Endothelial cell of umbilical vein (primary cell): ENCODE results near the gene PAX2. TPM values are rescaled to one million over a fixed set of nuclear protein-coding genes. Genes with fewer than 3 reads are reported as not detected.

Experiments
- BruUV-seq: library from RNA; stranded (reverse); fragments of 400-500 nt; replicated peaks from 2 replicates; lab custom pipeline; 2021; lab: Mats Ljungman, UMichigan
- CTCF ChIA-PET: fragments of 300-600, 350-600 bp; sonication (Branson Sonifier 250); formaldehyde crosslinking; loops from one replicate; lab custom pipeline; 2021; ENCODE audit warnings: antibody characterized with exemption, inconsistent platforms; lab: Charles Lee
- POLR2A ChIA-PET: fragments of 300-600, 350-600 bp; sonication (Branson Sonifier 250); formaldehyde crosslinking; loops from one replicate; lab custom pipeline; 2021; ENCODE audit warnings: antibody characterized with exemption, inconsistent platforms; lab: Charles Lee
- DNase-seq: peaks from one replicate; pipeline ENCODE4 v3.0.0-alpha.2; 2011; ENCODE audit warnings: low read depth, low spot score
- FAIRE-seq: peaks from 2 replicates; lab custom pipeline; 2011; peaks lifted over from hg19 to GRCh38; lab: Jason Lieb, UNC
- H2AFZ ChIP-seq: 2 replicates; pipeline ENCODE4 v1.6.0; 2012; ENCODE audit warnings: low read depth, low read length, control low read depth, inconsistent platforms
- H3K27ac ChIP-seq: 2 replicates; pipeline ENCODE4 v1.5.1; 2011; ENCODE audit warnings: low read depth, mild to moderate bottlenecking, control low read depth, low read length, moderate library complexity; ENCODE audit not compliant: insufficient read depth
- H3K27me3 ChIP-seq, 2 experiments: 2 replicates each; pipeline versions ENCODE4 v1.6.0 to v1.6.1; 2011; ENCODE audit warnings: low read length in 2 of 2, mixed read lengths in 1 of 2; ENCODE audit not compliant: control insufficient read depth in 2 of 2, insufficient read depth in 2 of 2
- H3K36me3 ChIP-seq, 2 experiments: 2 replicates in 1 of 2; 3 replicates in 1 of 2; pipeline ENCODE4 v1.5.1; 2011; ENCODE audit warnings: low read length in 2 of 2, mild to moderate bottlenecking in 1 of 2, moderate library complexity in 1 of 2; ENCODE audit not compliant: control insufficient read depth in 2 of 2, insufficient read depth in 2 of 2; ENCODE audit errors: extremely low read depth in 1 of 2
- H3K4me1 ChIP-seq: 3 replicates; pipeline ENCODE4 v1.5.1; 2011; ENCODE audit warnings: mild to moderate bottlenecking, low read length; ENCODE audit not compliant: control insufficient read depth, insufficient read depth; ENCODE audit errors: extremely low read depth
- H3K4me2 ChIP-seq: 2 replicates; pipeline ENCODE4 v1.6.1; 2011; ENCODE audit warnings: low read length, control low read depth, mixed read lengths; ENCODE audit not compliant: insufficient read depth
- H3K4me3 ChIP-seq, 3 experiments: fragments of 200-600 bp in 1 of 3; sonication (generic), shearing (Covaris generic) in 1 of 3; replicated peaks in 1 of 3; 2 replicates each; pipeline ENCODE4 v1.5.1; 2011 to 2016; ENCODE audit warnings: control low read depth in 3 of 3, low read length in 3 of 3, mild to moderate bottlenecking in 2 of 3, inconsistent platforms in 1 of 3, low read depth in 1 of 3, moderate library complexity in 1 of 3; ENCODE audit not compliant: insufficient read depth in 1 of 3
- H3K79me2 ChIP-seq: 2 replicates; pipeline ENCODE4 v1.6.0; 2012; ENCODE audit warnings: low read length, inconsistent platforms; ENCODE audit not compliant: control insufficient read depth, insufficient read depth
- H3K9ac ChIP-seq: replicated peaks from 2 replicates; pipeline ENCODE3; 2011; ENCODE audit warnings: low read length, control low read depth; ENCODE audit not compliant: insufficient read depth; ENCODE audit errors: extremely low read depth
- H3K9me1 ChIP-seq: replicated peaks from 3 replicates; pipeline ENCODE4 v1.6.0; 2011; ENCODE audit warnings: mild to moderate bottlenecking, low read length; ENCODE audit not compliant: control insufficient read depth, insufficient read depth; ENCODE audit errors: extremely low read depth
- H3K9me3 ChIP-seq: replicated peaks from 2 replicates; pipeline ENCODE4 v1.5.1; 2012; ENCODE audit warnings: low read length, inconsistent platforms; ENCODE audit not compliant: control insufficient read depth, insufficient read depth
- H4K20me1 ChIP-seq: replicated peaks from 2 replicates; pipeline ENCODE3; 2011; ENCODE audit warnings: mild to moderate bottlenecking, low read length; ENCODE audit not compliant: control insufficient read depth, insufficient read depth; ENCODE audit errors: extremely low read depth
- EZH2 ChIP-seq: IDR thresholded peaks from 2 replicates; pipeline ENCODE4 v1.6.1; 2012; ENCODE audit warnings: borderline replicate concordance, low read depth, mild to moderate bottlenecking, moderate library complexity, low read length, inconsistent platforms; ENCODE audit not compliant: severe bottlenecking
- FOS ChIP-seq: IDR thresholded peaks from 2 replicates; pipeline ENCODE4 v1.6.1; 2011; ENCODE audit warnings: mild to moderate bottlenecking, low read length, moderate library complexity, borderline replicate concordance; ENCODE audit not compliant: insufficient read depth
- GATA2 ChIP-seq: IDR thresholded peaks from 2 replicates; pipeline ENCODE4 v1.7.0; 2011; ENCODE audit warnings: low read depth, mild to moderate bottlenecking, moderate library complexity, mixed read lengths, low read length; ENCODE audit not compliant: insufficient read length, insufficient read depth
- JUN ChIP-seq: IDR thresholded peaks from 2 replicates; pipeline ENCODE4 v1.6.1; 2011; ENCODE audit warnings: borderline replicate concordance, low read depth; ENCODE audit not compliant: insufficient read length, insufficient read depth
- MAX ChIP-seq: IDR thresholded peaks from 2 replicates; pipeline ENCODE4 v1.6.1; 2011; ENCODE audit not compliant: insufficient read depth, insufficient read length
- MYC ChIP-seq: IDR thresholded peaks from one replicate; pipeline ENCODE4 v1.6.1; 2011; ENCODE audit warnings: mild to moderate bottlenecking, low read depth, low read length
- POLR2A ChIP-seq: IDR thresholded peaks from 2 replicates; pipeline ENCODE4 v1.6.1; 2012; ENCODE audit warnings: low read depth, mild to moderate bottlenecking, control low read depth, low read length
- POLR2AphosphoS5 ChIP-seq: IDR thresholded peaks from 2 replicates; pipeline ENCODE4 v1.6.1; 2012; ENCODE audit warnings: low read depth, mild to moderate bottlenecking, control low read depth, low read length, moderate library complexity; ENCODE audit not compliant: insufficient read depth
- dilution Hi-C: fragments of 300-500 bp; cut with MboI; formaldehyde crosslinking; loops from one replicate; pipeline ENCODE4 v1.15.0; 2019; ENCODE audit warnings: low sequenced_read_pairs; ENCODE audit not compliant: extremely low pct_ligation_motif_present
- intact Hi-C: fragments of 100-400 bp; cut with micrococcal nuclease; formaldehyde crosslinking; loops from one replicate; pipeline ENCODE4 v1.10.0; 2022
- polyA plus RNA-seq, 4 experiments: library from polyadenylated mRNA; depleted of rRNA in 3 of 4; stranded (reverse) in 3 of 4; unstranded in 1 of 4; fragments of >200 nt; gene quantifications; 2 replicates each; pipeline versions ENCODE4 v1.2.1 to v1.2.3, GENCODE V29; 2011 to 2012; ENCODE audit warnings: missing spikeins in 1 of 4
- total RNA-seq: library from RNA; stranded (reverse); gene quantifications from 2 replicates; pipeline ENCODE4 v1.2.3, GENCODE V29; 2021
- TF ChIP-seq, protein P1 (sequence below), 2 donors: IDR thresholded peaks; 1 replicate in 1 of 2; 2 replicates in 1 of 2; pipeline ENCODE4 v1.5.1; 2011; ENCODE audit warnings: low read length in 2 of 2, mild to moderate bottlenecking in 2 of 2, moderate library complexity in 2 of 2, control low read depth in 1 of 2, inconsistent platforms in 1 of 2, low read depth in 1 of 2; ENCODE audit not compliant: insufficient read depth in 1 of 2; ENCODE audit errors: extremely low read depth in 1 of 2

Gene PAX2
- total and polyA plus RNA-seq, 2 donors (not counting 3 experiments of a cell fraction or from before 2014, with no cell fraction given), result not detected

DNA sequence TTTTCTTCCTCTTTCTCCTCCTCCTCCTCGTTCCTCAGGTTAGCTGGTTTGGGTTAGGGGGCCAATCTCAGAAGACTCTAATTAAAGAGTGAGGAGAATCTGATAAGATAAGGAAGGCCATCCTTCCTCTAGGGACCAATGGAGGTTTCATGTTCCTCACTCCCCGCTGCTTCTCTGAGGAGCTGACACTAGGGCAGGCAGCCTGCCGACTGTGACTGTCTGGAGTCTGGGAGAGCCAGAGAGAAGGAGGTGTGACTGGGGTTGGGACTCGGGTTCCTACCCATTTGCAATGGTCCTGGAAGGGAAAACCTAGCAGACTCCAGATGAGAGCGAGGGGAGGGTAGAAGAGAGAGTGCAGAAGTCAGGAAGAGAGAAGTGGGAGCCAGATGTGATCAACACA is 15.3 kb downstream of the PAX2 start:
- no peak overlapping the region for H3K4me2 ChIP-seq
- FAIRE-seq (no peak), DNase-seq (no peak)
- ChIA-PET CTCF (no interaction called here), POLR2A (no interaction called here)
- TF ChIP-seq EZH2, result no peak
- TF ChIP-seq JUN, result no peak
- TF ChIP-seq, protein P1, sequence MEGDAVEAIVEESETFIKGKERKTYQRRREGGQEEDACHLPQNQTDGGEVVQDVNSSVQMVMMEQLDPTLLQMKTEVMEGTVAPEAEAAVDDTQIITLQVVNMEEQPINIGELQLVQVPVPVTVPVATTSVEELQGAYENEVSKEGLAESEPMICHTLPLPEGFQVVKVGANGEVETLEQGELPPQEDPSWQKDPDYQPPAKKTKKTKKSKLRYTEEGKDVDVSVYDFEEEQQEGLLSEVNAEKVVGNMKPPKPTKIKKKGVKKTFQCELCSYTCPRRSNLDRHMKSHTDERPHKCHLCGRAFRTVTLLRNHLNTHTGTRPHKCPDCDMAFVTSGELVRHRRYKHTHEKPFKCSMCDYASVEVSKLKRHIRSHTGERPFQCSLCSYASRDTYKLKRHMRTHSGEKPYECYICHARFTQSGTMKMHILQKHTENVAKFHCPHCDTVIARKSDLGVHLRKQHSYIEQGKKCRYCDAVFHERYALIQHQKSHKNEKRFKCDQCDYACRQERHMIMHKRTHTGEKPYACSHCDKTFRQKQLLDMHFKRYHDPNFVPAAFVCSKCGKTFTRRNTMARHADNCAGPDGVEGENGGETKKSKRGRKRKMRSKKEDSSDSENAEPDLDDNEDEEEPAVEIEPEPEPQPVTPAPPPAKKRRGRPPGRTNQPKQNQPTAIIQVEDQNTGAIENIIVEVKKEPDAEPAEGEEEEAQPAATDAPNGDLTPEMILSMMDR (IDR thresholded peaks at IDR 0.05; ENCODE audit: extremely low read depth in 1 of 2, insufficient read depth in 1 of 2, low read depth in 1 of 2, low read length in 2 of 2), result no peak
- TF ChIP-seq MAX, result no peak
- TF ChIP-seq GATA2, result no peak
- no peak for TF ChIP-seq FOS
- TF ChIP-seq POLR2AphosphoS5, result no peak
- no peak for TF ChIP-seq POLR2A
- no peak for TF ChIP-seq MYC
- H3K4me3 ChIP-seq, result no peak overlapping the region
- intact Hi-C loops (no loop called here), dilution Hi-C loops (no loop called here)
- H3K27me3 ChIP-seq, result peaks cover 25 to 39% of the 10 kb centered on the region in 2 experiments
- no peak overlapping the region for H3K27ac ChIP-seq
- H3K79me2 ChIP-seq, result no peaks in the 10 kb centered on the region
- BruUV-seq, result no TSS peak
- H3K9ac ChIP-seq, result no peak overlapping the region
- H3K9me1 ChIP-seq, result no peaks in the 10 kb centered on the region
- no peak overlapping the region for H2AFZ ChIP-seq
- H3K36me3 ChIP-seq, result no peaks in the 10 kb centered on the region
- H4K20me1 ChIP-seq, result no peaks in the 10 kb centered on the region
- no peaks in the 10 kb centered on the region for H3K9me3 ChIP-seq
- H3K4me1 ChIP-seq, result no peaks in the 10 kb centered on the region
